Stimulated activated CD8-positive, alpha-beta memory T cell treated with anti-CD3 and anti-CD28 coated beads, Interleukin-2, amount 100 ng/mL, for 48 hours (primary cell): ENCODE results near the gene BCORL1.
A peak's percentile ranks its signal among the peaks of the same experiment; 100 is the strongest.

Experiments
- DNase-seq, 2 donors: peaks; one replicate each; pipeline ENCODE4 v3.0.0-alpha.2; 2020; ENCODE audit warnings: low read depth in 2 of 2

The BCORL1 gene

DNA sequence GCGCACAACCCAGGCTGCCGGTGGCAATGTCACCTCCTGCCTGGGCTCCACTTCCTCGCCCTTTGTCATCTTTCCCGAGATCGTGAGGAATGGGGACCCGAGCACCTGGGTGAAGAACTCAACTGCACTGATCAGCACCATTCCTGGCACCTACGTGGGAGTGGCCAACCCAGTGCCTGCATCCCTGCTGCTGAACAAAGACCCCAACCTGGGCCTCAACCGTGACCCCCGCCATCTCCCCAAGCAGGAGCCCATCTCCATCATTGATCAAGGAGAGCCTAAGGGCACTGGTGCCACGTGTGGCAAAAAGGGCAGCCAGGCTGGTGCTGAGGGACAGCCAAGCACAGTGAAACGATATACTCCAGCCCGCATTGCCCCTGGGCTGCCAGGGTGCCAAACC is 32.3 kb downstream of the BCORL1 start:
- no peak for DNase-seq

DNA sequence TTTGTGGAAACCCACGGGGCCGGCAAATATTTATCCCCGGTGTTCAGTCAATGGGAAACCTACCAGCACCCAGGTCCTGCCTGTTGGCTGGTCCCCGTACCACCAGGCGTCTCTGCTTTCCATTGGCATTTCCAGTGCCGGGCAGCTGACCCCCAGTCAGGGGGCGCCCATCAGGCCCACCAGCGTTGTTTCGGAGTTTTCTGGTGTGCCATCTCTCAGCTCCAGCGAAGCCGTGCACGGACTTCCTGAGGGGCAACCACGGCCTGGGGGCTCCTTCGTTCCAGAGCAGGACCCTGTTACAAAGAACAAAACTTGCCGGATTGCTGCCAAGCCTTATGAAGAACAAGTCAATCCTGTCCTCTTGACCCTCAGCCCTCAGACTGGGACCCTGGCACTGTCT is 32.7 kb downstream of the BCORL1 start:
- DNase-seq = no peak

DNA sequence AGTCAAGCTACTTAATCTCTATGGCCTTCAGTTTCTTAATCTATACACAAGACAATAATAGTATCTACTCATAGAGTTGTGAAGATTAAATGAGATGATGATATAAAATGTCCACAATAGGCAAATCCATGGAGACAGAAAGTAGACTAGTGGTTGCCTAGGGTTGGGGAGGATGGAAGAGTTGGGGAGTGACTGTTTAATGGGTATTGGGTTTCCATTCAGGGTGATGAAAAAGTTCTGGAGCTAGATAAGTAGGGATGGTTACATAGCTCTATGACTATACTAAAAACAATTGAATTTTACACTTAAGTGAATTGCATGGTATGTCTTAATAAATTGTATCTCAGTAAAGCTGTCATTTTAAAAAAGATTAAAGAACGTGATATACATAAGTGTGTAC is 35.7 kb downstream of the BCORL1 start:
- no peak for DNase-seq

DNA sequence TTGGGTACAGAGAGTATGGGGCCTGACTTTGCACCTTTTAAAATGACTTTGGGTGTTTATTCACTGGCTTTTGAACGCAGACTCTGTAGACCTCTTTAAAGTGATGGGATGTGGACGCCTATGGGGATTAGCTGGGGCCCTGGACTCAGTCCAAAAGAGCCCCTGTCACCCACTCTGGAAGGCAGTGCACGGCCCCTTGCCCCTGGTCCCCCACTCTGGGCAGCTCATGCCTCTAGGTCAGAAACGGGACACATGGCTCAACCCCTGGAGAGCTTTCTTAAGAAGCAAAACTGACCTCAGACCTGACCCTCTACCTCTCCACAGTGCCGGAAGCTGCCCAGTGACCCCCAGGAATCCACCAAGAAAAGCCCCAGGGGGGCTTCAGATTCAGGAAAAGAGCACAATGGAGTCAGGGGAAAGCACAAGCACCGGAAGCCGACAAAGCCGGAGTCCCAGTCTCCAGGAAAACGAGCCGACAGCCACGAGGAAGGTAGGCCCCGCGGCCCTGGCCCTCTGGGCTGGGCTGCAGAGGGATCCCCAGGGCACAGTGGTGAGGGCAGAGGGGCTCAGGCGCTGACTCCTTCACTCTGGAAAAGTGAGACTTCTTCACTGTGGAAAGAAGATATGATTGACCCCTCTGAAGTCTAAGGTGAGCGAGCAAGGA is 38.4 kb downstream of the BCORL1 start:
- DNase-seq = no peak

DNA sequence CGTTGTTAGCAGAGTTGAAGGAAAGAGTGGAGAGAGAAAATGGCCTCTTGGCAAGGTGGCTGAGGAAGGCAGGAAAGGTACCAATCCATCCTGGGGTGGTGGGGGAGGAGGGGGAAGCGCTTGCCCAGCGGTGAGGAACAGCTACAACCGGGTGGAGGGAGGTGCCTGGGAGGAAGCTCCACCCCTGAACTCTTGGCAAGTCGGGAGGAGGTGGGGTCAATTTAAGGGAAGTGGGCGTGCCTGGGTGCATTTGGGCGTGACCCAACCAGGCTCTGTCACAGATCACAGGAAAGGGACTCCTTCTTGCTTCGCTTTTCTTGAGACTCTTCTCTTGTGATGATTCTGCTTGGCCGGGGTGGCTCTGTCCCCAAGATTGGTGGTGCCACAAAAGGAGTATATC is 41.7 kb downstream of the BCORL1 start:
- peak; percentile 34 to 63 for DNase-seq

DNA sequence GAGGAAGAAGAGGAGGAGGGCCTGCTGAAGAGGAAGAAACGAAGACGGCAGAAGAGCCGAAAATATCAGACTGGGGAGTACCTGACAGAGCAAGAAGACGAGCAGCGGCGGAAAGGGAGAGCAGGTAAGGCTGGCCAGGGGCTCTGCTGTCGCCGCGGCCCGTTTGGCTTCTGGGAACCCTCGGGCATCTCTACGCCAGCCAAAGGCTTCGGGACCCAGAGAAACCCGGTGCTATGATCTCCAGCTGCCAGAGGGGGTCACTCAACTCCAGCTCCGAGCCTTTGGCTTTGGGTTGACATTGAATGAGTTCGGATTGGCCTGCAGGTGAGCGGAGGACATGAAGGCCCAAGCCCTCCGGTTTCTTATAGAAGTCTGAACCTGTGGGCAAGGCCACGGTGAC is 42.8 kb downstream of the BCORL1 start:
- DNase-seq = no peak

DNA sequence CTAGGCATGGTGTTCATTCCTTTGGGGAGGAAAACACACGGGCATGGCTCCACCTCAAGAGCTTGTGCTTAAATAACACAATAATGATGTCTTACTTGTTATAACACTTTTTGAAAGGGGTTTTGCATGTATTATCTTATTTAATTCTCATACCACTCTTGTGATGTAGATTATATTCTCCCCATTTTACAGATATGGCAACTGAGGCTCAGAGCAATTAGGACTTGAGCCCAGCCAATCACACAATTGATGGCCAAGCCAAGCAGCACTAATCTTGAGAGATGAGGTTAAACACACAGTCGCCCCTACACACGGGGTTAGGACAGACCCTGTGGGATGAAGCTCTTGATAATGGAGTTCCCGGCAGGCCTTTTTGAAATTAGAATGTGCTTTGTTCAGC is 45.1 kb downstream of the BCORL1 start:
- no peak for DNase-seq

DNA sequence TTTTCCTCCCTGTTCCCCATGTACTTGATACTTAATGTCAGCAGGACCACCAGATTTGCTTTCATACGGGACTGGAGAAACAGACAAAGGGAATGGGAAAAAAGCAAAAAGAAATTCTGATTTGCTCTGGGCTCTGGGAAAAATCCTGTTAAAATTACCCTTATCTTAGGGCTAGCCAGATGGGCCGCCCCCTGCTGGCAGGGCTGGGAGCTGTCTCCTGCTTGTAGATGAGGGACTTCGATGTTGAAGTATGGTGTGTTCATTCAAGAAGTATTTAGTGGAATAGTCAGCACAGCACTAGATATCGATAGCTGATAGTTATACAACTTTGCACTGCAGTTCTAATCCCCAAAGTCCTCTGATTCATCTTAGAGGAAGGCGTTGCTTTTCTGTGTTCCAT is 45.8 kb downstream of the BCORL1 start:
- DNase-seq = peak; percentile 18 to 30

DNA sequence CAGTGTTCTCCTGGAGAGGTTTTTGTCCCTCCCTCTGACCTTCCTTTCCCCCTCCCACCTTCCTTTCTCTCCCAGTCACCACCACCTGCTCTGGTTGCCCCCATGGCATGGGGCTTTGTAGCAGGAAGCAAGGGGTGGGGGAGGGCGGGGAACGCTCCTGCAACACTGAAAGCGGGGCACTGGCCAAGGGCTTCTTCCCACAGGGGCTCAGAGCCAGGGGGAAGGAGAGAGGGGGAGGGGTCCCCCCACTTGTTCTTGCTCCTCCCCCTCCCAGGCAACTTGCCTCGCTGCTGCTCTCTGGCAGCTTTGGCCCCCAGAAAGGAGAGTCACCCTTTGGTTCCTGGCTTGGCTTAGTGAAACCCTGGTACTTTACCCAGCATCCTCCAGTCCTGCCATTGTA is 48.4 kb downstream of the BCORL1 start:
- DNase-seq = no peak

DNA sequence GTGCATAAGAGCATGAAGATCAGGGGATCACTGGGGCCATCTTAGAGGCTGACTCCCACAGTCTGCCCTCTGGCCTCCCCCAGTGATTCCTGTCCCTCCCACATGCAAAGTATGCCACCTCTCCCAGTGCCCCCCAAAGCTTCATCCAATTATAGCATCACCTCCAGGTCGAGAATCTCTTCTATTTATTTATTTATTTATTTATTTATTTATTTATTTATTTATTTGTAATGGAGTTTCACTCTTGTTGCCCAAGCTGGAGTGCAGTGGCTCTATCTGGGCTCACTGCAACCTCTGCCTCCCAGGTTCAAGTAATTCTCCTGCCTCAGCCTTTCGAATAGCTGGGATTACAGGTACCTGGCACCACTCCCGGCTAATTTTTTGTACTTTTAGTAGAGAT is 50.1 kb downstream of the BCORL1 start:
- no peak for DNase-seq

DNA sequence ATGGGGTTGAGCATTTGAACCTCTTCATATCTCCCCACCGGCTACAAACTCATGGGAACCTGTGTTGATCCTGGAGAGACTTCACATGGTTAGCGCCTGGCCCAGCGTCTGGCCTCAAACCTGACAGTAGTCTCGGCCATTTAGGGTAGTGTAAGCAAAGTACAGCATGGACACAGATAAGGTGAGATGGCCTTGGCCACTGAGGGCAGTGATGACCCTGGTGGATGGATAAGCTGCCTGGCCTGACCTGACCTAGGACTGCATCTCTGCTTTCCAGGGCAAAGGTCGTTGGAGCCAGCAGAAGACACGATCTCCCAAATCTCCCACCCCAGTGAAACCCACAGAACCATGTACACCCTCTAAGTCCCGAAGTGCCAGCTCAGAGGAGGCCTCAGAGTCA is 51.7 kb downstream of the BCORL1 start:
- no peak for DNase-seq

DNA sequence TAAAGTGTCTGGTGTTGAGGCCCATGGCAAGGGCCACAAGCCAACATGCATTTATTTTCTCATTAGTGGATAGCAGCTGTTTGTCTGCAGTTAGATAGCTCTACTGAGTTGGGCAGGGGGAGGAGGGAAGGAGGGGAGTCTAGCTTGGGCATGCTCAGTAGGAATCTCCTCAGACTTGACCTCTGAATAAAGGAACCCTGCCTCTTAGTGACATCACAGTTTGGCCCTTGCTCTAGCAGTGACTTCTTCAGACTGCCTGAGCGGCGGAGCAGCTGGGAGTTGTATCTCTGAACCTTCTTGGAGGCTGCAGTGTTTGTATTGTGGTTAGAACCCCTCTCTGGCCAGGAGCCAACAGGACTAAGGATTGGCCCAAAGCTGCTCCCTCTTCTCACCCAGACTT is 57.4 kb downstream of the BCORL1 start:
- DNase-seq = no peak

DNA sequence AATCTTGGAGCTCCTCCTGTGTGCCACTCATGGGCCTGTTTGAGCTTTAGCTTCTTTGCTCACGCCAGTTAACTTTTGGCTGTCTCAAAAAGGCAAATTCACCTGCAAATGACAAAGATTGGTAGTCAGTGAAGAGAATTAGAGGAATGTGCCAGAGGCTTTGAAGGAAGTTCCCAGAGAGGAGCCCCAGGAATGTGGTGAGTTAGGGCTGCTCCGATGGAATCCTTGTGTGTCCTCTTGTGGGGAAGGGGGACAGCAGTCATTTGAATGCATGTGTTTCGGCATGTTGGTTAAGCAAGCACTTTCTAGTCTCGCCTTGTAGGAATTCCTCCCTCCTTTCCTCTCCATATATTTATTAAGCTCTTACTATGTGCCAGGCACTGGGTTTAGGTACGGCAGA is 65.0 kb downstream of the BCORL1 start:
- DNase-seq = no peak

DNA sequence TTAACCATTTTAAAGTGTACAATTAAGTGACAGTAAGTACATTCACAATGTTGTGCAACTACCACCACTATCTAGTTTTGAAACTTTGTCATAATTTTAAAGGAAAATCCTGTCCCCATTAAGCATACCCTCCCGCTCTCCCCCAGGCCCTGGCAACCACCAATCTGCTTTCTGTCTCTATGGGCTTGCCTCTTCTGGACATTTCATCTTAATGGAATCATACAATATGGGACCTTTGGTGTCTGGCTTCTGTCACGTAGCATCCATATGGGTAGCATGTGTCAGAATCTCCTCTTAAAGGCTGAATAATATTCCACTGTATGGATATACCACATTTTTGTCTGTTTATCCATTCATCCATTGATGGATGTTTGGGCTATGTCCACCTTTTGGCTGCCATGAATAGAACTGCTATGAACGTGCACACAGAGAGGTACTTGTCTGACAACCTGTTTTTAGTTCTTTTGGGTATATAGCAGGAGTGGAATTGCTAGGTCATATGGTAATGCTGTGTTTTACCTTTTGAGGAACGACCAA is 66.3 kb downstream of the BCORL1 start:
- no peak for DNase-seq

DNA sequence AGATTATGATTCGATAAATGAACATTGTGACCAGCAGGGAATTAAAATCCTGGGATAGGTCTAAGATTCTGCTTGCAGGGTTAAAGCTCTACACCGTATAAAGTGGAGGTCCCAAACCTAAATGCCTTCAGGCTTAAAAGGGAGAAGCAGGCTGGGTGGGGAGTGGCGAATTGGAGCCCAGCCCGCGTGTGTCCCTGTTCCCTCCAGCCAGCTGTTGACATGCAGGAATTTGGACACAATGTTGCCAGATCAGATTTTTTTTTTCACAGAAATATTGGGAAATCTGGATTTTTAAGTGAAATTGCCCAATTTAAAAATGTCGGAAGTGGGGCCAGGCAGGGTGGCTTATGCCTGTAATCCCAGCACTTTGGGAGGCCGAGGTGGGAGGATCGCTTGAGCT is 67.4 kb downstream of the BCORL1 start:
- DNase-seq = no peak

DNA sequence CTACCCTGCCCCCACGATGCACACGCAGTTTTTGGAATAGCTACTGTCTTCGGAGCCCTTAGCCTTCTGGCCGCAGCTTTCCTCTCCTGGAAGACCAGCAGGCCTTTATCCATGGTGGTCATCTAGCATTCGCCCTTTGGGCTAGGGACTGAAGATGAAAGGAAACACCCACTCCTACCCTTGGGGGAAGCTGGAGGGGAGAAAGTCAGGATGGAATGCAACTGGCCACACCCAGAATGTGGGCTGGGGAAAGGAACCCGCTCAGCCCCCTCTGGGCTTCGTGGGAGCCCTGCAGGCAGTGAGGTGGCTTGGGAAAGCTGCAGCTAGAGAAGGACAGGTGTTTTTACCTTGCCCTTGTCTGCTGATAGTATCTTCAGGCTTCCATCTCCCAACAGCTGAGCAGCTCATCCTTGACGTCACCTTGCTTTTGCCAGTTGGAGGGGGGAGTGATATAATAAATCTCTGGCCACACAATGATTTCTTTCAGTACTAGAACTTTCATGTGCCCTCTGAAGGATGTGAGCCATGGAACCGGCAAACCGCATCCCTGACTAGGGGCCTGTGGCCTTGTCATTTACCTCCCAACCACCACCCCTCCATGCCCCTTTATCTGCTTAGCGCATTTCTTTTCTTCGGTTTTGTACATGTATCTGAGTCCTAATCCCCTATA is 68.9 kb downstream of the BCORL1 start:
- no peak for DNase-seq

DNA sequence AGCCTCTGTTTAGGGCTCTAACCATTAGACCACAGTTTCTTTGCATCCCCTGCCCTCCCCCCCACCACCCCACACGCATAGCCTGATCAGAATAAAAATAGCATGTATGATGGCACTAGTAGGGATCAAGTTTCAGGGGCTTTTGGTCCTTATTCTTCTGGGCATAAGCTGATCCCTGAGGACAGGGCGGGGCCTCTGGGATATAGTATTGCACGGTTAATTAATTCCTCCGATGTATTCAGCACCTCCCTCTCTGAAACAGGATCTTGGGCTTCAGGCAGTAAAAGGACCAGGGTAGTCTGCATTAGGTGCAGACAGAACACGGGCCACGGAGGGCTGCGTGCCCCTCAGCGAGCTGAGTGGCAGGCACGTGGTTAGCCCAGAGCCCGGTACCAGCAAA is 70.8 kb downstream of the BCORL1 start:
- no peak for DNase-seq

DNA sequence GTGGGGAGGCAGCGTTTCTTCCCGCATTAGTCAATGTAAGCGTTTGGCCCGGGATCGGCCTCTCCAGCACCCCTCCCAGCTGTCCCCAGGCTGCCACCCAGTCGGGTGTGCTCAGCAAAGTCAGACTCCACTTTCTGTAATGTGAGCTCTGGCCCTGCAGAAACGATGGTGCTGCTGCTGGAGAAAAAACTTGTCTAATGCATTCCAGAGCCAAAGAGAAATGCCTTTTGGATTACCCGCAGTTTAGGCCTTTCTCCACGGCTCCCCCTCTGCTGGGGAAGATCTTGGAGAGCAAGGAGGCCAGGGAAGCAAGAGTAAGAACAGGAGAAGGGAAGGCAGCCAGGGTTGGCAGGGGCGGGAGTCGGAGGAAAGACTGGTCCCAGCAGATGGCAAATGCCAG is 72.7 kb downstream of the BCORL1 start:
- no peak for DNase-seq

DNA sequence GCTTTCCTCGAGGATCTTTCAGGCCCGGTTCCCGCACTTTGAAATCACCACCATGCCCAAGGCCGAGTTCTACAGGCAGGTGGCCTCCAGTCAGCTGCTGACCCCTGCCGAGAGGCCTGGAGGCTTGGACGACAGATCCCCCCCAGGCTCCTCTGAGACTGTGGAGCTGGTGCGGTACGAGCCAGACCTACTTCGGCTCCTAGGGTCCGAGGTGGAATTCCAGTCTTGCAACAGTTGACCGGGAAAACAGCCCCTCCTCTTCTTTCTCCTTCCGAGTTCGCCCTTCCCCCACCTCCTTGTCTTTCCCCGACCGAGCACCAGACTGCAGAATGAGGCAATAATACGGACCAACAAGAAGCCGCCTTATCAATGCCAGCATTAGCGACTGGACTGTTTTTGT is 73.5 kb downstream of the BCORL1 start:
- no peak for DNase-seq

DNA sequence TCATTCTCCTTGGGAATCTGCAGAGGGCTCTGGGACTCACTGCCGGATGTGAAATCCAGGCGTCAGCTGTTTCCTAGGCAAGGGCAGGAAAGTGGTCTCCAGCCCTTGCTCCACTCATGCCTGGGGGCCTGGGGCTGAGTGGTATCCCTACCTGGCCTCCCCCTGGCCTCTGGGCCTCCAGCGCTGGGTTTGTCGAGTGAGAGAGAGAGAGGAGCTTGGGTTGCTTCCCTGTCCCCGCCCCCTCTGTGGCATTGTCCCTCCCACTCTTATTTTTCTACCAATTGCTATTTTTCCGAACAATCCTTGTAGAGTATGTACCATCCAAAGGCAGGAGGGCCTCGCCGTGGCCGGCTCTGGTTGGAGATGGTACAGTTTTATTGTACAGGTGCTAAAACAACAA is 74.8 kb downstream of the BCORL1 start:
- DNase-seq = no peak

DNA sequence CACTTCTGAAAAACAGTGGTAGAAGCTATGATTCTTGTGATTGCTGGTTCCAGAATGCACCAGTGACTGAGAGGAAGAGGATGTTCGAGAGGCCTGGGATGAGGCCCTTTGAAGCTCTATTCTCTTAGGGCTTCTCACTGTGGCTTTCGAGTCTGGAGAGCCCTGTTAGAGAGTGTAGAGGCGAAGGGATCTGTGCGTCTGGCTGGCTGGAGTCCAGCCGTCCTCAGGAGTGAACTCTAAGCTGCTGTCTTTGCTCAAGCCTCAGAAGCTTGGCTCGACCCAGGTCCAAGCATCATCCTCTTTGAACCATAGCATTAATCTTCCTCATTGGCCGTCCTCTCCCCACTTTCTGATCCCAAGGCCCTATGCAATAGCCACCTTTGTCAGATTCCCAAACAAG is 76.2 kb downstream of the BCORL1 start:
- DNase-seq = no peak

DNA sequence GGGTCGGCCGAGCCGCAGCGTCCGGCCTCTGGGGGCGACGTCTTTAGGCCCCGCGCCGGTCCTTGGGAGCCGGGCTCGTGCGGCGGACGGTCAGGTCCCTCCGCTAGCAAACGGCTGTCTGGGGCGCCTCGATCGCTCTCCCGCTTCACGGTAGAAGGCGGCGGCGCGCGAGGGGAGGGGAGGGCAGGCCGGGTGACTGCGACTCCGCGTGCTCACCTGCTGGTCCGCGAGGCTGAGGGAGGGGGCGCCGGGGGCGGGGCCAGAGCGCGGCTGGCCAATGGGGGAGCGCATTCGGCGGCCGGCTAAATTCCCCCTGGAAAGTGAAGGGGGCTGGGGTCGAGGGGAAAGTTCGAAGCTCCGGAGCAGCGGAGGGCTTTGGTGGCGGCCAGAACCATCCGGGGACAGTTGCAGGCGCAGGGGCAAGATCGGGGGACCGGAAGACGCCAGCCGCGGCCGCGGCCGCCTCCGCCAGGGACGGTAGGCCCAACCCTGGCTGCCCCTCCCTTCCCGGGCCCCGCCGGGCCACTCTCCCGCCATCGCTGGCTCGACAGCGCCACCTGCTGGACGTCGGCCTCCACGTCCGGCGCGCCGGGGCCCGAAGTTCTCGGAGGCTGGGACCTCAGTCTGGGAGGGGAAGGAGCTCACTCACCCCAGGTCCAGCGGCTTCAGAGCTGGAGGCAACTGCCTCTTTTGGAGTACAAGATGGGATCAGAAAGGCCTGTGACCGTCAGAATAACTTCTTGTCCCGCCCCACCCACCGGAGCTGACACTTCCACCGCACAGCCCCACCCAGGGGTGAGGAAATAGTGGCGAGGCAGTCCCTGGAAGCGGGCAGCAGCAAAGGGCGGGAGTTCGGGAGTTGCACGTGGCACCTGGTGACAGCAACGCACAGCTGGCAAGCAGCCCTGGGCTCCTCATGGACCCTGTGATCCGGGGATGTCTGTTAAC is 78.0 kb downstream of the BCORL1 start:
- DNase-seq = peak; percentile 76 to 77
